Muscle of leg (tissue), 16 donors: Measurements from ENCODE around the gene HSPA9. TPM values are rescaled to one million over a fixed set of nuclear protein-coding genes. Genes with fewer than 3 reads are reported as not detected.

Experiments used
- DNase-seq: peaks from one replicate; pipeline ENCODE4 v3.0.0; 2013
- H3K27ac ChIP-seq: one replicate; pipeline ENCODE4 v1.5.1; 2013; ENCODE audit warnings: mild to moderate bottlenecking, low read length, control low read depth
- H3K27me3 ChIP-seq: one replicate; pipeline ENCODE4 v1.6.1; 2013; ENCODE audit warnings: low read length; ENCODE audit not compliant: control insufficient read depth, insufficient read depth
- H3K36me3 ChIP-seq: one replicate; pipeline ENCODE4 v1.6.1; 2013; ENCODE audit warnings: low read length; ENCODE audit not compliant: control insufficient read depth, insufficient read depth
- H3K4me1 ChIP-seq: one replicate; pipeline ENCODE4 v1.6.1; 2013; ENCODE audit warnings: low read length; ENCODE audit not compliant: control insufficient read depth, insufficient read depth
- H3K4me3 ChIP-seq: one replicate; pipeline ENCODE4 v1.5.1; 2013; ENCODE audit warnings: low read length, control low read depth
- H3K9me3 ChIP-seq: replicated peaks from 2 replicates; pipeline ENCODE4 v1.6.1; 2013; ENCODE audit warnings: low read depth, low read length; ENCODE audit not compliant: control insufficient read depth
- WGBS: methylation state at CpG from one replicate; pipeline ENCODE4 v1.1.5; 2013; ENCODE audit warnings: missing lambda C conversion rate; ENCODE audit not compliant: insufficient coverage; 5-methylcytosine and 5-hydroxymethylcytosine counted together
- long read RNA-seq, 11 donors: transcript quantifications; one replicate each; lab custom pipeline, GENCODE V29; 2026
- polyA plus RNA-seq, 8 donors: library from polyadenylated mRNA; unstranded; fragments of 120-200 nt; gene quantifications; one replicate each; pipeline versions ENCODE4 v1.2.1 to v1.2.3, GENCODE V29; 2013; ENCODE audit warnings: inconsistent platforms in 1 of 8, low replicate concordance in 1 of 8; ENCODE audit not compliant: insufficient read length in 8 of 8, insufficient read depth in 1 of 8
- total RNA-seq: library from RNA; stranded (reverse); fragments of 120-200 nt; gene quantifications from one replicate; pipeline ENCODE4 v1.2.4, GENCODE V29; 2013

HSPA9 gene
- 132 TPM for total RNA-seq
- polyA plus RNA-seq = 100 to 1,000 TPM; 118 to 177 (median 158) TPM
- long read RNA-seq, donor 1, full-length matches to known transcripts = 13 of 25 reads
- long read RNA-seq, donor 1, partial matches to known transcripts = 12 of 25 reads
- long read RNA-seq, donor 1, other reads (novel, unspliced or antisense) = 0 of 25 reads
- long read RNA-seq, donor 2, partial matches to known transcripts = 0 of 1 reads
- long read RNA-seq, donor 2, other reads (novel, unspliced or antisense) = 0 of 1 reads
- long read RNA-seq, donor 3, full-length matches to known transcripts = 30 of 40 reads
- long read RNA-seq, donor 3, partial matches to known transcripts = 10 of 40 reads
- long read RNA-seq, donor 3, other reads (novel, unspliced or antisense) = 0 of 40 reads
- long read RNA-seq, donor 4, full-length matches to known transcripts = 24 of 24 reads
- long read RNA-seq, donor 4, partial matches to known transcripts = 0 of 24 reads
- long read RNA-seq, donor 4, other reads (novel, unspliced or antisense) = 0 of 24 reads
- long read RNA-seq, donor 5, full-length matches to known transcripts = 51 of 118 reads
- long read RNA-seq, donor 5, partial matches to known transcripts = 67 of 118 reads
- long read RNA-seq, donor 5, other reads (novel, unspliced or antisense) = 0 of 118 reads
- long read RNA-seq, donor 6, full-length matches to known transcripts = 63 of 116 reads
- long read RNA-seq, donor 6, partial matches to known transcripts = 53 of 116 reads
- long read RNA-seq, donor 6, other reads (novel, unspliced or antisense) = 0 of 116 reads
- long read RNA-seq, donor 7, full-length matches to known transcripts = 34 of 70 reads
- long read RNA-seq, donor 7, partial matches to known transcripts = 36 of 70 reads
- long read RNA-seq, donor 7, other reads (novel, unspliced or antisense) = 0 of 70 reads
- long read RNA-seq, donor 8, full-length matches to known transcripts = 23 of 38 reads
- long read RNA-seq, donor 8, partial matches to known transcripts = 15 of 38 reads
- long read RNA-seq, donor 8, other reads (novel, unspliced or antisense) = 0 of 38 reads
- long read RNA-seq, donor 9, full-length matches to known transcripts = 24 of 40 reads
- long read RNA-seq, donor 9, partial matches to known transcripts = 16 of 40 reads
- long read RNA-seq, donor 9, other reads (novel, unspliced or antisense) = 0 of 40 reads
- long read RNA-seq, donor 10, full-length matches to known transcripts = 25 of 42 reads
- long read RNA-seq, donor 10, partial matches to known transcripts = 17 of 42 reads
- long read RNA-seq, donor 10, other reads (novel, unspliced or antisense) = 0 of 42 reads
- long read RNA-seq, donor 11, full-length matches to known transcripts = 30 of 30 reads
- long read RNA-seq, donor 11, partial matches to known transcripts = 0 of 30 reads
- long read RNA-seq, donor 11, other reads (novel, unspliced or antisense) = 0 of 30 reads

DNA sequence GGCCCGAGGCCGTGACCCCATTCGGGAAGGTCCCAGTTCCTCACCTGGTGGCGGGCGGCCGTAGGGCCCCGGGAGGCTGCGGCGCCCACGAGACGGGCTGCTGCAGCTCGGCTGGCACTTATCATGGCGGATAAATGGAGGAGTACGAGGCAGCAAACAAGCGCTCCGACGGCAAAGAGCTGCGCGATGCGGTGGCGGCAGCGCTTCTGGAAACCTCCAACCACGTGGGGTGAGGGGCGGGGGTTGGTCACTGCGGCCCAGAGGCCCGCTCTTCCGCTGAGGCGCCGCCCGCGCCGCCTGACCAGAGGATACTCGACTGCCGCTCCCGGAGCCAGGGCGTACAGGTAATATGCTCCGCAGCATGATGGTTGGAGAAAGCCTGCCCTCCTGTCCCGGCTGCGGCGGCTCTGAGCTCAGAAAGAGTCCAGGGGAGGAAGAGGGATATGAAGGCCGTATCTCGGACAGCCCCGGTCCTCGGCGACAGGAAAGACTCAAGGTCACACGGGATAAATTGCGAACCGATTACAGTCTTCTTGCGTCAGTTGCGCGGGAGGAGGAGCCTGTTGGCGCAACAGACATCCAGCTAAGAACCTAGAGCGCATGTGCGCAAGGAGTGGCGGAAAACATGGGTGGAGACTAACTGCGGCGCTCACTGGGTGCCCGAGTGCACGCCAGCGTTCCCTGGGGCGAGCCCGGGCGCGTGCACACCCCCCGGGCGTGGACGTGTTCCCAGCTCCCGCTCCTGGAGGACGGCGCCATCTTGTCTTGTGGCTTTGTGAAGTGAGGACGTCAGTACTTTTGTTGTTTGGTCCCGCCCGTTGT, at the start of gene HSPA9:
Gene HSPA9 (minus strand): TSS at position 208 of the 822 bp plus-strand sequence. CDS start 83 bp downstream, at position 125.
- Histone ChIP-seq H3K9me3 (no peaks in the 10 kb centered on the region), H3K4me1 (peaks cover 9% of the 10 kb centered on the region), H3K27ac (peak within 1 kb of the TSS; percentile 92), H3K36me3 (peaks cover 28% of the 10 kb centered on the region), H3K4me3 (peak within 1 kb of the TSS; percentile 95), H3K27me3 (no peaks in the 10 kb centered on the region)
- peak; percentile 100 for DNase-seq
- under 1% methylated on average over 73 of the region's 73 CpGs for WGBS

- peak; percentile 73 for DNase-seq
- WGBS = no CpG with 5 or more reads among the region's 4 CpGs
- no peak overlapping the region for H3K4me3 ChIP-seq
Observed at GRCh38 chr5:138623053-138623452, 47.9 kb upstream of the HSPA9 start.

GRCh38 chr5:138622051-138622450, 46.9 kb upstream of the HSPA9 start:
- Histone ChIP-seq H3K36me3 (no peaks in the 10 kb centered on the region), H3K27ac (no peak overlapping the region), H3K4me1 (peaks cover 3% of the 10 kb centered on the region), H3K4me3 (no peak overlapping the region), H3K9me3 (no peaks in the 10 kb centered on the region), H3K27me3 (no peaks in the 10 kb centered on the region)
- WGBS = 93% methylated on average over 2 of the region's 4 CpGs
- DNase-seq = no peak

More at GRCh38 chr5:138623053-138623452, 47.9 kb upstream of the HSPA9 start:
- no peak overlapping the region for H3K27ac ChIP-seq
- H3K4me1 ChIP-seq = peaks cover 3% of the 10 kb centered on the region
- H3K27me3 ChIP-seq = no peaks in the 10 kb centered on the region
- no peaks in the 10 kb centered on the region for H3K9me3 ChIP-seq
- no peaks in the 10 kb centered on the region for H3K36me3 ChIP-seq

GRCh38 chr5:138620663-138621224, 45.5 kb upstream of the HSPA9 start:
- H3K36me3 ChIP-seq = no peaks in the 10 kb centered on the region
- no peak overlapping the region for H3K27ac ChIP-seq
- no peaks in the 10 kb centered on the region for H3K27me3 ChIP-seq
- no CpG with 5 or more reads among the region's 4 CpGs for WGBS
- no peak for DNase-seq
- H3K4me1 ChIP-seq = no peaks in the 10 kb centered on the region
- H3K4me3 ChIP-seq = no peak overlapping the region
- H3K9me3 ChIP-seq = no peaks in the 10 kb centered on the region

GRCh38 chr5:138616508-138616907, 41.3 kb upstream of the HSPA9 start:
- WGBS = no CpG with 5 or more reads among the region's 5 CpGs
- Histone ChIP-seq H3K36me3 (no peaks in the 10 kb centered on the region), H3K27me3 (peaks cover 2% of the 10 kb centered on the region), H3K27ac (no peak overlapping the region), H3K9me3 (no peaks in the 10 kb centered on the region), H3K4me1 (peaks cover under 1% of the 10 kb centered on the region), H3K4me3 (no peak overlapping the region)
- no peak for DNase-seq

DNA sequence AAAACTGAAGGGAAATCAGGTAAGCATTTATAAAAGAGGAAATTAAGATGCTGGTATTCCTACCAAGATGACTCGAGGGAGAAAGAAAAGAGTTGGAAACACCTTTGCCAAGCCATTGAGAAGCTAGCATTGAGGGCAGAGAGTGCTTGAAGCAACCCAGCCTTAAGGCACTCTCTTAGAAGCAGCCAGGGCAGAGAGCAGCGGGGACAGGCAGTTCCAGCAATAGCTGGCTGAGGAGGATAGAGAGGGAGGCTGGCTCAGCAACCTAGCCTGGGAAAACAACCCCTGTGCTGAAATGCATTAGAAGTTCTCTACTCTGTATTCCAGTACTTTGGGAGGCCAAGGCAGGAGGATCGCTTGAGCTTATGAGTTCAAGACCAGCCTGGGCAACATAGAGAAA, 40.3 kb upstream of the HSPA9 start:
- DNase-seq = no peak
- WGBS = 64% methylated on average over 2 of the region's 3 CpGs
- H3K4me1 ChIP-seq = peaks cover 11% of the 10 kb centered on the region
- no peak overlapping the region for H3K27ac ChIP-seq
- no peaks in the 10 kb centered on the region for H3K36me3 ChIP-seq
- no peak overlapping the region for H3K4me3 ChIP-seq
- H3K9me3 ChIP-seq = no peaks in the 10 kb centered on the region
- peaks cover 2% of the 10 kb centered on the region for H3K27me3 ChIP-seq

DNA sequence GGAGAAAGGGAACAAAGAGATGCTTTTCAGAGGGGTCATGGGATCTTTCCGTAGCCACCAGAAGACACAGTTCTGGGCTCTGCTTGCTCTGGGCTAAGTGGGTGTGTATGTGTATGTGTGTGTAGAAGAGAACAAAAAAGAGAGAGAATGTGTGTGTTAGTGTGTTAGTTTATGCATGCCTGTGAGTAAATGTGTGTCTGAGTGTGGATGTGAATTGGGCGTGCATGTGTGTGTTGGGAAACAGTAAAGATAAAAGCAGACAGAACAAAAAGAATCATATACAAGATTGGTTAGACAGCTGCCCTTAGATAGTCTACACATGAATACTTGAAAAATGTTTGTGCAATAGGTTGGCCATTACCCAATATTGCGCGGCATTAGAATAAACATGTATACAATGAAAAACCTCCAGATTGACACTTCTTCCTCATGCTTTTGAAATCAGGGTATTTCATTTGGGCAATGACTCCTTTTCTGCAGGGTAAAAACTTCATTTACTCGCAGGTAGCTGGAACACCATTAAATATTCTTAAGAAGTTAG, 36.5 kb upstream of the HSPA9 start:
- WGBS = 0% methylated on average over 1 of the region's 5 CpGs
- H3K36me3 ChIP-seq = no peaks in the 10 kb centered on the region
- DNase-seq = no peak
- H3K9me3 ChIP-seq = no peaks in the 10 kb centered on the region
- H3K27ac ChIP-seq = peak overlapping the region; percentile 75
- H3K4me1 ChIP-seq = peaks cover 13% of the 10 kb centered on the region
- H3K27me3 ChIP-seq = peaks cover 2% of the 10 kb centered on the region
- peak overlapping the region; percentile 44 for H3K4me3 ChIP-seq

DNA sequence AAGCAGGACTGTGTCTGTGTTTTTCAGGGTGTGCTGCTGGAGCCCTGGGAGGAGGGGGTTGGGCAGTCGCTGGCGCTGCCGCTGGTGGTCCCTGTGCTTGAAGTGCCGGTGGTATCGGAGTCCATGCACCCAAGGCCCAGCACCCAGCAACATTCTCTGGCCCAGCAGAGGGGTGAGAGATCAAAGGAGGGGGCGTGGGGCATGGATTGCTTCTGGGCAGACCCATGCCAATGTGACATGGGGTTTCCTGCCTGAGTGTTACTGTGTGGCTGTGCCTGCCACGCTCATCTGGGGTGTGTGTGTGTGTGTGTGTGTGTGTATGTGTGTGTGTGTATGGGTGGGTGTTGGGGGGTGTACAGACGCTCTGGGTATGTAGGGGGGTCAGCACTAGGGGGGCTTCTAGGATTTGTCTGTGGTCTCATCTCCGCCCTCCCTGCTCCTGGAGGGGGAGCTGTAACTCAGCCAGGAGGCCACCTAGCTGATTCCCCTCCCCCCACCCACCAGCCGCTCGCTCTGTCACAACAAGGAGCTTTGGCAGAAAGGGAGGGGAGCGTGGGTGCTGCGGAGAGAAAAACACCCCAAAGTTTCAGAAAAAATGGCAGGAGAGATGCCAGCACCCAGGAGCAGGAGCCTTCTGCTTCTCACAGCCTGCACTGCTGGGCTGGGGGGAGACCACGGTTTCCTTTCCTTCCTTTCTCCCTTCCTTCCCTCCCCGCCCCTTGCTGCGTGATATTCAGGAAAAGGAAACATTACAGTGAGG, 35.9 kb upstream of the HSPA9 start:
- peaks cover 2% of the 10 kb centered on the region for H3K27me3 ChIP-seq
- no peaks in the 10 kb centered on the region for H3K9me3 ChIP-seq
- H3K27ac ChIP-seq = peak overlapping the region; percentile 75
- WGBS = 7% methylated on average over 8 of the region's 16 CpGs
- H3K36me3 ChIP-seq = no peaks in the 10 kb centered on the region
- H3K4me1 ChIP-seq = peaks cover 16% of the 10 kb centered on the region
- peak overlapping the region; percentile 44 for H3K4me3 ChIP-seq
- peak; percentile 63 for DNase-seq
